ENCODE measurements around the gene PPIL4. TPM values are rescaled to one million over a fixed set of nuclear protein-coding genes. Genes with fewer than 3 reads are reported as not detected.

Gene PPIL4
- total and polyA plus RNA-seq, 2 experiments from 2014 or later: 35.1 to 47.3 TPM

Small RNA genes within 50 kb of the gene (small RNA-seq; reads per million reads assigned to genes)
- not detected for gene RF00410 (ENCODE audit: low replicate concordance)
- not detected for gene RNU7-3P (ENCODE audit: low replicate concordance)

Other genes with a start within 250 kb of the PPIL4 start
- 59.2 and 65.5 TPM in 2 replicates for gene TAB2, start 228.3 kb downstream of the PPIL4 start, total RNA-seq (2014; rRNA removed; shearing (Covaris generic))
- 19.8 and 21.7 TPM in 2 replicates for gene TAB2, start 228.3 kb downstream of the PPIL4 start, polyA plus RNA-seq (2016; fragmentation: Nextera tagmentation; extraction: Ambion mirVana)
- gene SUMO4, start 145.8 kb downstream of the PPIL4 start, total RNA-seq (2014; rRNA removed; shearing (Covaris generic)): 0.74 and 1.9 TPM in 2 replicates
- gene SUMO4, start 145.8 kb downstream of the PPIL4 start, polyA plus RNA-seq (2016; fragmentation: Nextera tagmentation; extraction: Ambion mirVana): 1.2 and 2.1 TPM in 2 replicates
- 0.04 and 0.07 TPM in 2 replicates for gene ZC3H12D, start 61.0 kb downstream of the PPIL4 start, total RNA-seq (2014; rRNA removed; shearing (Covaris generic))
- gene ZC3H12D, start 61.0 kb downstream of the PPIL4 start, polyA plus RNA-seq (2016; fragmentation: Nextera tagmentation; extraction: Ambion mirVana): not detected in 2 replicates
- 13.4 and 19.2 TPM in 2 replicates for gene GINM1, start 20.3 kb upstream of the PPIL4 start, total RNA-seq (2014; rRNA removed; shearing (Covaris generic))
- 23.5 and 24.1 TPM in 2 replicates for gene GINM1, start 20.3 kb upstream of the PPIL4 start, polyA plus RNA-seq (2016; fragmentation: Nextera tagmentation; extraction: Ambion mirVana)
- 21.4 and 26.3 TPM in 2 replicates for gene KATNA1, start 102.7 kb upstream of the PPIL4 start, total RNA-seq (2014; rRNA removed; shearing (Covaris generic))
- gene KATNA1, start 102.7 kb upstream of the PPIL4 start, polyA plus RNA-seq (2016; fragmentation: Nextera tagmentation; extraction: Ambion mirVana): 17.2 and 19.1 TPM in 2 replicates
- gene LATS1, start 172.1 kb upstream of the PPIL4 start, total RNA-seq (2014; rRNA removed; shearing (Covaris generic)): 17.2 and 18.8 TPM in 2 replicates
- 6.7 and 7.5 TPM in 2 replicates for gene LATS1, start 172.1 kb upstream of the PPIL4 start, polyA plus RNA-seq (2016; fragmentation: Nextera tagmentation; extraction: Ambion mirVana)
- gene NUP43, start 200.5 kb upstream of the PPIL4 start, total RNA-seq (2014; rRNA removed; shearing (Covaris generic)): 71.8 and 87.2 TPM in 2 replicates
- gene NUP43, start 200.5 kb upstream of the PPIL4 start, polyA plus RNA-seq (2016; fragmentation: Nextera tagmentation; extraction: Ambion mirVana): 20.8 and 23.4 TPM in 2 replicates
- 161 and 168 TPM in 2 replicates for gene PCMT1, start 203.7 kb upstream of the PPIL4 start, total RNA-seq (2014; rRNA removed; shearing (Covaris generic))
- 79.5 and 87.6 TPM in 2 replicates for gene PCMT1, start 203.7 kb upstream of the PPIL4 start, polyA plus RNA-seq (2016; fragmentation: Nextera tagmentation; extraction: Ambion mirVana)

Measured in GM23338 (cell line).